Activated T-cell treated with anti-CD3 and anti-CD28 coated beads, Interleukin-2, amount 50 U/mL, for 4 hours (primary cell): Measurements from ENCODE around the gene IQCK. TPM values are rescaled to one million over a fixed set of nuclear protein-coding genes. Genes with fewer than 3 reads are reported as not detected.
"Not testable (repeated sequence)": the region's sequence is repeated elsewhere in the genome, so short reads cannot be mapped to it uniquely, and the experiment has no call there.

Experiments
- ATAC-seq, 2 donors: fragments of 200-7000 bp; cut with Tn5 transposase; one replicate each; pipeline ENCODE4 v1.10.0; 2021
- DNase-seq: peaks from one replicate; pipeline ENCODE4 v3.0.0-alpha.2; 2020
- H3K27me3 Mint-ChIP-seq: one replicate; pipeline ENCODE4 v1.8.0; 2021; ENCODE audit warnings: low read depth, mixed read lengths
- H3K36me3 Mint-ChIP-seq: one replicate; pipeline ENCODE4 v1.8.0; 2022; ENCODE audit warnings: mixed read lengths; ENCODE audit not compliant: insufficient read depth
- H3K4me1 Mint-ChIP-seq: one replicate; pipeline ENCODE4 v1.8.0; 2021; ENCODE audit warnings: low read depth, mixed read lengths
- H3K4me3 Mint-ChIP-seq: one replicate; pipeline ENCODE4 v1.8.0; 2021; ENCODE audit warnings: mild to moderate bottlenecking, moderate library complexity, mixed read lengths
- H3K9me3 Mint-ChIP-seq: one replicate; pipeline ENCODE4 v1.8.0; 2021; ENCODE audit warnings: mixed read lengths
- total RNA-seq, 3 donors: library from RNA; stranded (reverse); gene quantifications; one replicate each; pipeline ENCODE4 v1.2.1, GENCODE V29; 2021

IQCK gene
- 1 to 10 TPM; 3.2 to 5.4 (median 3.6) TPM for total RNA-seq

GRCh38 chr16:19717741-19718623 is at the start of gene IQCK, which contains the start of gene KNOP1:
Gene IQCK, plus strand, starts transcription at chr16:19718271. Its CDS starts 36 bp downstream, at chr16:19718307.
Gene KNOP1, minus strand, starts transcription at chr16:19718227. Its CDS starts 3,192 bp downstream, at chr16:19715035.
- no peaks in the 10 kb centered on the region for H3K9me3 Mint-ChIP-seq
- peaks cover 14% of the 10 kb centered on the region for H3K36me3 Mint-ChIP-seq
- peak; percentile 94 to 95 for ATAC-seq
- peaks cover 27% of the 10 kb centered on the region for H3K4me1 Mint-ChIP-seq
- DNase-seq, result peak; percentile 85
- peak within 1 kb of the TSS; percentile 96 for H3K4me3 Mint-ChIP-seq
- H3K27me3 Mint-ChIP-seq, result no peaks in the 10 kb centered on the region

GRCh38 chr16:19672378-19672777 is 45.7 kb upstream of the IQCK start:
- no peak overlapping the region for H3K4me3 Mint-ChIP-seq
- H3K4me1 Mint-ChIP-seq, result no peaks in the 10 kb centered on the region
- ATAC-seq (no peak), DNase-seq (no peak)
- peaks cover 43% of the 10 kb centered on the region for H3K36me3 Mint-ChIP-seq
- no peaks in the 10 kb centered on the region for H3K9me3 Mint-ChIP-seq
- H3K27me3 Mint-ChIP-seq, result no peaks in the 10 kb centered on the region

- Mint-ChIP-seq H3K27me3 (no peaks in the 10 kb centered on the region), H3K4me1 (no peaks in the 10 kb centered on the region), H3K9me3 (no peaks in the 10 kb centered on the region), H3K36me3 (peaks cover 36% of the 10 kb centered on the region), H3K4me3 (no peak overlapping the region)
- ATAC-seq (no peak), DNase-seq (no peak)
Measured at GRCh38 chr16:19674485-19674884, 43.6 kb upstream of the IQCK start.

- DNase-seq (no peak), ATAC-seq (no peak)
- Mint-ChIP-seq H3K4me3 (no peak overlapping the region), H3K27me3 (no peaks in the 10 kb centered on the region), H3K4me1 (no peaks in the 10 kb centered on the region), H3K9me3 (no peaks in the 10 kb centered on the region), H3K36me3 (peaks cover 33% of the 10 kb centered on the region)
Measured at GRCh38 chr16:19677402-19677801, 40.7 kb upstream of the IQCK start.

- Mint-ChIP-seq H3K9me3 (peaks cover 6% of the 10 kb centered on the region), H3K36me3 (peaks cover 40% of the 10 kb centered on the region), H3K4me3 (no peak overlapping the region), H3K4me1 (no peaks in the 10 kb centered on the region), H3K27me3 (no peaks in the 10 kb centered on the region)
- ATAC-seq, result no peak
- DNase-seq, result no peak
Measured at GRCh38 chr16:19678804-19679203, 39.3 kb upstream of the IQCK start.

- H3K27me3 Mint-ChIP-seq, H3K9me3 Mint-ChIP-seq, H3K4me1 Mint-ChIP-seq, H3K4me3 Mint-ChIP-seq, ATAC-seq, DNase-seq: not testable (repeated sequence)
- peaks cover 41% of the 10 kb centered on the region for H3K36me3 Mint-ChIP-seq
Measured at GRCh38 chr16:19679281-19679680, 38.8 kb upstream of the IQCK start.

- H3K36me3 Mint-ChIP-seq, result peaks cover 45% of the 10 kb centered on the region
- no peak overlapping the region for H3K4me3 Mint-ChIP-seq
- no peaks in the 10 kb centered on the region for H3K27me3 Mint-ChIP-seq
- peaks cover 13% of the 10 kb centered on the region for H3K9me3 Mint-ChIP-seq
- ATAC-seq, result no peak
- no peaks in the 10 kb centered on the region for H3K4me1 Mint-ChIP-seq
- DNase-seq, result no peak
Measured at GRCh38 chr16:19680881-19681340, 37.2 kb upstream of the IQCK start.

GRCh38 chr16:19681637-19682036 is 36.4 kb upstream of the IQCK start:
- Mint-ChIP-seq H3K4me1 (no peaks in the 10 kb centered on the region), H3K9me3 (peaks cover 13% of the 10 kb centered on the region), H3K36me3 (peaks cover 45% of the 10 kb centered on the region), H3K27me3 (no peaks in the 10 kb centered on the region), H3K4me3 (no peak overlapping the region)
- no peak for ATAC-seq
- DNase-seq, result no peak

GRCh38 chr16:19683453-19684236 is 34.4 kb upstream of the IQCK start:
- ATAC-seq (no peak), DNase-seq (no peak)
- Mint-ChIP-seq H3K4me1 (peaks cover 8% of the 10 kb centered on the region), H3K4me3 (no peak overlapping the region), H3K9me3 (peaks cover 13% of the 10 kb centered on the region), H3K27me3 (no peaks in the 10 kb centered on the region), H3K36me3 (peaks cover 42% of the 10 kb centered on the region)

GRCh38 chr16:19685176-19685575 is 32.9 kb upstream of the IQCK start:
- peaks cover 13% of the 10 kb centered on the region for H3K9me3 Mint-ChIP-seq
- ATAC-seq (no peak), DNase-seq (no peak)
- no peaks in the 10 kb centered on the region for H3K27me3 Mint-ChIP-seq
- H3K4me3 Mint-ChIP-seq, result no peak overlapping the region
- peaks cover 40% of the 10 kb centered on the region for H3K36me3 Mint-ChIP-seq
- H3K4me1 Mint-ChIP-seq, result peaks cover 22% of the 10 kb centered on the region

- Mint-ChIP-seq H3K9me3 (peaks cover 13% of the 10 kb centered on the region), H3K4me1 (peaks cover 30% of the 10 kb centered on the region), H3K27me3 (no peaks in the 10 kb centered on the region), H3K4me3 (no peak overlapping the region), H3K36me3 (peaks cover 44% of the 10 kb centered on the region)
- DNase-seq, result no peak
- no peak for ATAC-seq
Measured at GRCh38 chr16:19687279-19687678, 30.8 kb upstream of the IQCK start.

- Mint-ChIP-seq H3K4me3 (no peak overlapping the region), H3K9me3 (peaks cover 7% of the 10 kb centered on the region), H3K4me1 (peaks cover 32% of the 10 kb centered on the region), H3K36me3 (peaks cover 41% of the 10 kb centered on the region), H3K27me3 (no peaks in the 10 kb centered on the region)
- DNase-seq (no peak), ATAC-seq (no peak)
Measured at GRCh38 chr16:19688396-19689024, 29.6 kb upstream of the IQCK start.

- no peak for ATAC-seq
- peaks cover 35% of the 10 kb centered on the region for H3K4me1 Mint-ChIP-seq
Measured at GRCh38 chr16:19689342-19689741, 28.7 kb upstream of the IQCK start.

GRCh38 chr16:19690196-19690595 is 27.9 kb upstream of the IQCK start:
- peaks cover 40% of the 10 kb centered on the region for H3K4me1 Mint-ChIP-seq
- no peak for ATAC-seq
- peaks cover 1% of the 10 kb centered on the region for H3K9me3 Mint-ChIP-seq
- peaks cover 33% of the 10 kb centered on the region for H3K36me3 Mint-ChIP-seq
- H3K27me3 Mint-ChIP-seq, result no peaks in the 10 kb centered on the region
- H3K4me3 Mint-ChIP-seq, result no peak overlapping the region
- DNase-seq, result no peak

More at GRCh38 chr16:19689342-19689741, 28.7 kb upstream of the IQCK start:
- Mint-ChIP-seq H3K4me3 (no peak overlapping the region), H3K9me3 (peaks cover 6% of the 10 kb centered on the region), H3K27me3 (no peaks in the 10 kb centered on the region), H3K36me3 (peaks cover 39% of the 10 kb centered on the region)
- no peak for DNase-seq
